RKO (cell line): ENCODE data around the gene SLC25A26.

ENCODE experiments used
- DNase-seq: peaks from one replicate; pipeline ENCODE4 v3.0.0-alpha.2; 2016; ENCODE audit warnings: low spot score

Gene SLC25A26

GRCh38 chr3:66227051-66227450 lies 6.2 kb downstream of the SLC25A26 start:
- no peak for DNase-seq

GRCh38 chr3:66227915-66228314 lies 7.1 kb downstream of the SLC25A26 start:
- DNase-seq = no peak

- no peak for DNase-seq
Observed at GRCh38 chr3:66228707-66229106, 7.9 kb downstream of the SLC25A26 start.

DNA sequence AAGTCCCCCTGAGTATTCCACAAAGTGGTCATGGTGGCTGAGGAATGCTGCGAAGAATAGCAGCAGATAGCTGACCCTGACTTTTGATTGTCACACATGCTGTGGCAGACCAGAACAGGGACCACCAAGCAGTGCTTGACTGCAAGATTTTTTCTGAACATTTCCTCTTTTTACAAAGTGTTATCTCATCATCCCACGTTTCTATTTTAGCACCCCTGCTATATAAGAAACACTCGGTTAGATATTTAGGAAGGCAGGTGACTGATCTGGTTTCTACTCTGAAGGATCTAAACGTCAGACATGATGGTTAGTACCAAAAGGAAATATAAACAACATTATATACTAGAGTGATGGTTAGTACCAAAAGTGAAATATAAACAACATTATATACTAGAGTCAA lies 9.1 kb downstream of the SLC25A26 start:
- no peak for DNase-seq

DNA sequence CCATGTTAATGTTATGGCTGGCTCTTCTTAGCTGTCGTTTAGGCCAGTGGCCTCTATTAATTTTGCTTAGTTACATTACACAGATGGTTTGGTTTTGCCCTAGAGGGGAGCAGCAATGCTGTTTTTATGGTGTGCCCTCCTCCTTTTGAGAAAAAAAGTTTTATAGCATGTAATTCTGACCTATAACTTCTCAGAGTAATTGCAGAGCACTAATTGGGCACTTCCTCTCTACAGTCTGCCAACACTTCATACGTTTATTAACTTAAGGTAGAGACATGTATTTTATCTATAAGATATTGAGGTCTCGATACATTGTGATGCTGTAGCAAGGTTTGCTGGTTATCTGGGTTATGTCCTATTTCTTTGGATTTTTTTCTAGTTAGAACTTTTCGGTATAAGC lies 12.2 kb downstream of the SLC25A26 start:
- DNase-seq = no peak

- peak; percentile 27 for DNase-seq
Observed at GRCh38 chr3:66236281-66236680, 15.5 kb downstream of the SLC25A26 start.

- no peak for DNase-seq
Observed at GRCh38 chr3:66237552-66237951, 16.8 kb downstream of the SLC25A26 start.

- DNase-seq = no peak
Observed at GRCh38 chr3:66239513-66240123, 18.8 kb downstream of the SLC25A26 start.

GRCh38 chr3:66241466-66241865 lies 20.7 kb downstream of the SLC25A26 start:
- DNase-seq = no peak

GRCh38 chr3:66242788-66243464 lies 22.1 kb downstream of the SLC25A26 start:
- DNase-seq = no peak

- DNase-seq = no peak
Observed at GRCh38 chr3:66248641-66249040, 27.8 kb downstream of the SLC25A26 start.

DNA sequence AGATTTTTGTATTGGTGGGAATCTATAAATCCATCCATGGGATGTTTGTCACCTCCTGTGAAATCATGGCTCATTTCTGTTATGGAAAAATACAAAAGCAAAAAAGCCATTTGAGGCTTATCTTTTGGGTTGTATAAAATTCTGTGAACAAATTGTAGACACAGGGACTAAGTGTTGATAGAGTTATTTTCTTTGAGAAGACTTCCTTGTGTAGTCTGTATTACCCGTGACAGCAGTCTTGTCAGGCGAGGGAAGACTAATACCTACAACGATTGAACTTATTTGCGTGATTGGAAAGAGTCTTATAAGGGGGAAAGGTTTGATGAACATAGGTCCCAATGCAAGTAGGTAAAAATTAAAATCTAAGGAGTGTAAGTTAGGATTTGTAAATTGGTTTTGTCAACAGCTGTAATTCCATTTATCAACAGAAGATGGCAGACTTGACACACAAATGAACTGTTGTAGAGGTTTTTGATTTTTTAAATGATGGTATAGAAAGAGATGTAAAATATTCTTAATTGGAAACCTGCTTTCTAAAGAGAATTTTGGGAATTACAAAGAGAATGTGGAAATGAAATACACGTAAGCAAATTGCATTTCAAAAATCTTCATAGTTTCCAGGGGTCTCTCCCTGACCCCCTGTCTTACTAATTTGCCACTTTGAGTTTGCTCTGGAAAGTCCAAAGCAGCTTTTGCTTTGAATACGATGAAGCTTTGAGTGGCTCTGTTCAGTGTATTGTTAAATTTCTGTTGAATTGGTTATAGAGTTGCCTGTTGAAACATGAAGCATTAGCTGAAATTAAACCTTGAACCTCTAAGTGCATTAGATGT lies 33.2 kb downstream of the SLC25A26 start:
- peak; percentile 47 for DNase-seq

GRCh38 chr3:66255865-66256264 lies 35.1 kb downstream of the SLC25A26 start:
- DNase-seq = no peak

DNA sequence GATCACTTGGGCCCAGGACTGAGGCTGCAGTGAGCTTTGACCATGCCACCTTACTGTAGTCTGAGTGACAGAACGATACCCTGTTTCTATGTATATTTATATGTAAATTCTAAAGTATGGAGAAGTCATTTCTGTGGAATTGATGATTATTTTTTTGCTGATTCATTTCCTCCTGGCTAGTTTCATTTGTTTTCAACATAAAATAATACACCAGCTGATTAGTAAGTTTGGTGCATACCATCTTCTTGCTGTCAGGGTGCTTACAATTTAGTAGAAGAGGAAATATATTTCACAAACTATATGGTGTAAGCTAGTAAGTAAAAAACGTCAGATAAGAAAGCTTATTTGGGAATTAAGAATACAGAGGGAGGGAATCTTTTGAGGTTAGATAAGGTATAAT lies 36.0 kb downstream of the SLC25A26 start:
- DNase-seq = no peak

GRCh38 chr3:66259566-66260255 lies 38.9 kb downstream of the SLC25A26 start:
- no peak for DNase-seq

GRCh38 chr3:66260431-66260830 lies 39.6 kb downstream of the SLC25A26 start:
- no peak for DNase-seq

GRCh38 chr3:66261355-66261754 lies 40.6 kb downstream of the SLC25A26 start:
- peak; percentile 23 for DNase-seq

GRCh38 chr3:66265649-66266048 lies 44.8 kb downstream of the SLC25A26 start:
- no peak for DNase-seq

DNA sequence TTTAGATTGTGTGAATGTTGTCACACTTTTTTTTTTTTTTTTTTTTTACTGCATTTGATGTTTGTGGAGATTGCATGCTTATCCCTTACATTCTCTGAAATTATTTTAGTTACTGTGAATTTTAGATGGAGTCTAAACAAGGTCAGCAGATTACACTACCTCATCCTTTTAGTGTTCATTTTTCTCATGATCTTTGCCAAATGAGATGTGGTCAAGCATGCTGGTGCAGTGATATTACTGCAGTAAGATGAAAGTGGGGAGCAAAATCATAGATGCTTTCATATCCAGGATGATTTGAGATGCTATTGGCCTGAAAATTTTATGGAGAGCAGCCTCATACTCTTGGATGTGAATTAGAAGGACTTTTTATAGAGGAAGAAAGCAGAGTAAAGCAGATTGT lies 45.8 kb downstream of the SLC25A26 start:
- no peak for DNase-seq

- no peak for DNase-seq
Observed at GRCh38 chr3:66267031-66267430, 46.2 kb downstream of the SLC25A26 start.

DNA sequence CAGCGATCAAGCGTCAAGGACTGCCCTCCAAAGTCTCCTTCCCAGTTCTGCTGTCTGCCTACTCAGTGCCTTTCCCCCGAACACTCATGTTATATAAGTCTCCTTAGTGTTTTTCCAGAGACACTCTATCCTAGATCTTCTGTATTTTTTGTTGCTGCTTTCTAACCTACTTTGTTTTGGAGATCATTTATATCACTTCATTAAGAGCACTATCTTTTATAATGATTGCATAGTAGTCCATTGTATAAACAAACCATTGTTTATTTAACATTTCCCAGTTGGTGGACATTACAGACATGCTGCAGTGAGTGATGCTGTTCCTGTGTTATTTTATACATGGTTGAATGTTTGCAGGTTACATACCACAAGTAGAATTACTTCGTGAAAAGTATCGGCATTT lies 47.1 kb downstream of the SLC25A26 start:
- DNase-seq = no peak

DNA sequence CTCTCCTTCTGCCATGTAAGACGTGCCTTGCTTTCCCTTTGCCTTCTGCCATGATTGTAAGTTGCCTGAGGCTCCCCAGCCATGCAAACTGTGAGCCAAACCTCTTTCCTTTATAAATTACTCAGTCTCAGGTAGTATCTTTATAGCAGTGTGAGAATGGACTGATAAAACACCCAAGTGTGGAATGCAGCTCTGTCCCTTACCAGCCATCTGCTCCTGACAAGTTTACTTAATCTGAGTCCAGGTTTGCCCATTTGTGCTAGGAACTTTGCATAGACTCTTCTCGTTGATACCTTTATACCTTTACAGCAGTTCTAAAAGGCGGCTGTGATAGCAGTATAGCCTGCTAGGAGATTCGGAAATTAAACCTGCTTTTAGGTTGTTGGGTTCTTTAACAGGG lies 48.1 kb downstream of the SLC25A26 start:
- DNase-seq = no peak

DNA sequence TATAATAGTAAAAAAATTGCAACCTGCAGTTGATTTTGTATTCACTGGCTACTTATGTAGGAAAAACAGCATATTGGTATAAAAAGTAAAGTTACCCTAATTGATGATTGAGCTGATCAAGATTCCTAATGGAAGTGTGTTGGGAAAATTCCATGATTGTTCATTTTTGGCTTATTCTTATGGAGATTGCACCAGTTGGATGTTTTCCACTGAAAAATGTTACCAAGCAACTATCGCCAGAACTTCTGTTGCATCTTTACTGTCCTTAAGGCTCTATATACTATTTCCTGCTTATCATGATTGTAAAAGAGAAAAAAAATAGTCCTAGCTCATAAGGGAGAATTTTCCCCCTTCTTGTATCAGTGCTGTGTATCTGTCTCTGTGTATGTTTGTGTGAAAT lies 48.6 kb downstream of the SLC25A26 start:
- no peak for DNase-seq
